Ectodermal cell (in vitro differentiated cells): Measurements from ENCODE around the gene TRMT44.

ENCODE experiments used
- H3K27ac ChIP-seq: 2 replicates; pipeline ENCODE4 v1.7.0; 2013; ENCODE audit warnings: mild to moderate bottlenecking, low read depth, low read length; ENCODE audit not compliant: insufficient read depth, poor library complexity, severe bottlenecking
- H3K27me3 ChIP-seq: 2 replicates; pipeline ENCODE4 v1.7.0; 2013; ENCODE audit warnings: mild to moderate bottlenecking, low read length; ENCODE audit not compliant: insufficient read depth, control insufficient read depth, poor library complexity, severe bottlenecking
- H3K36me3 ChIP-seq: one replicate; pipeline ENCODE4 v1.7.0; 2013; ENCODE audit warnings: low read length; ENCODE audit not compliant: control insufficient read depth, insufficient read depth
- H3K4me1 ChIP-seq: one replicate; pipeline ENCODE4 v1.7.0; 2013; ENCODE audit warnings: low read length; ENCODE audit not compliant: control insufficient read depth, insufficient read depth
- H3K4me3 ChIP-seq: 2 replicates; pipeline ENCODE4 v1.7.0; 2013; ENCODE audit warnings: low read depth, low read length, control low read depth; ENCODE audit not compliant: insufficient read depth
- H3K9me3 ChIP-seq: 2 replicates; pipeline ENCODE4 v1.7.0; 2013; ENCODE audit warnings: mild to moderate bottlenecking, low read length, moderate library complexity; ENCODE audit not compliant: control insufficient read depth
- WGBS, 2 experiments: methylation state at CpG; one replicate each; pipeline ENCODE4 v1.1.7; 2013; ENCODE audit warnings: missing lambda C conversion rate in 2 of 2; 5-methylcytosine and 5-hydroxymethylcytosine counted together

TRMT44 gene

DNA sequence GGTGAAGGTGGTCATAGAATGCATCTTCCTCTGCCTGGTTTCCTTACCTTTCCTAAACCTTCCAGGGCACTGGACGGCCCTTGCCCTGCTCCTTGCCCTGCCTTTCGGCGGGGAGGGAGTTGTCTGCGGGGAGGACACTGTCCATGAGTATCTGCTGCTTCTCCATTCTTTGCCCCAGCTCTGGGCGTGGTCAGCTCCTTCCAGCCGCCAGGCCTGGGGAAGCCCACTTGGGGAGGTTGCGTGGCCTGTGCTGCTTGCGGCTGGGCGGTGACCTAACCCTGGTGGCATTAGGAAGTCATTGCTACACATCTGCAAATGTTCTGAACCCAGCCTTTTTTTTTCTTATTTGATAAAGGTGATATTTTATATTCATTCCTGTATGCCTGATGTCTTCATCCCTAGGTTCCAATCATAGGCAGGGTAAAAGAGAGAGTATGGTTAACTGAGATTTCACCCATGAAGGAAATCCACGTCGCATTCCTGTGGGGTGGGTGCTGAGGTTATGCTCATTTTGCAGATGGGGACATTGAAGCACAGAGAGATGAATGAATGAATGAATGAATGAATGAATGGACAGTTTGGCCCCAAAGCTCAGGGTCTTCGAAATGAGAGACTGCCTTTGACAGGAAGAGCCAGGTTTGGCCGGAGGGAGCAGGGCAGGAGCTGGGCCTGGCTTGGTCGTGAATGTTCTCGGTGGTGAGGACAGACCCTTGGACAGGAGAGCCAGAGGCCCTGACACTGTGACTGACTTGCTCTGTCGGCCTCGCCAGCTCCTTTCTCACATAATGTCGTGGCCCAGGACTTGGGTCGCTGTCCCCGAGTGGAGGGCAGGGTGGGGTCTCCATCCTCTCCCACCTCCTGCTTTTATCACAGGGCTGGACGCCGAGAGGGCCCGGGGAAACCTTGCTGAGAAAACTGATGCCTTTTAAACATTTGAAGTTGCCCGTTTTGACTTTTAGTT, 81.9 kb downstream of the TRMT44 start:
- Histone ChIP-seq H3K36me3 (no peaks in the 10 kb centered on the region), H3K27me3 (no peaks in the 10 kb centered on the region), H3K4me1 (no peaks in the 10 kb centered on the region), H3K27ac (no peak overlapping the region), H3K4me3 (no peak overlapping the region), H3K9me3 (no peaks in the 10 kb centered on the region)
- 90 to 92% methylated on average over 24 of the region's 24 CpGs for WGBS, 2 experiments

DNA sequence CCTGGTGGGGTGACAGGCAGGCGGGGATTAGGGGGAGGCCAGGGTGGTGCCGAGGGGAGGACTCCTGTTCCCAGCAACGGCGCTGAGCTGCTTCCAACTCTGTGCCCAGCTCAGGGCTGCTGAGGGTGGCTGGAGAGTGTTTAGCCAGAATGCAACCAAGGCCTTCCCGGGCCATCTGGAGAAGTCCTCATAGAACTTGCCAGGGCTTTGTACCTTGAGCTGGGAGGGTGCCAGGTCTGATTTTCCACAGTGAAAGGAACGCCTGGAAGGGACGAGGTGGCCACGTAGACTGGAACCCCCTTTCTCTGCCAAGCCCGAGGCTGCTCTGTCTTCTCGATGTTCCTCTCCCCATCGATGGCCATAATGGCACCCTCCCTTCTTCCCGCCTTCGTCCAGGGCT, 82.6 kb downstream of the TRMT44 start:
- H3K4me3 ChIP-seq: no peak overlapping the region
- 87 to 88% methylated on average over 13 of the region's 13 CpGs for WGBS, 2 experiments
- H3K9me3 ChIP-seq: no peaks in the 10 kb centered on the region
- H3K27ac ChIP-seq: no peak overlapping the region
- no peaks in the 10 kb centered on the region for H3K36me3 ChIP-seq
- no peaks in the 10 kb centered on the region for H3K27me3 ChIP-seq
- no peaks in the 10 kb centered on the region for H3K4me1 ChIP-seq

DNA sequence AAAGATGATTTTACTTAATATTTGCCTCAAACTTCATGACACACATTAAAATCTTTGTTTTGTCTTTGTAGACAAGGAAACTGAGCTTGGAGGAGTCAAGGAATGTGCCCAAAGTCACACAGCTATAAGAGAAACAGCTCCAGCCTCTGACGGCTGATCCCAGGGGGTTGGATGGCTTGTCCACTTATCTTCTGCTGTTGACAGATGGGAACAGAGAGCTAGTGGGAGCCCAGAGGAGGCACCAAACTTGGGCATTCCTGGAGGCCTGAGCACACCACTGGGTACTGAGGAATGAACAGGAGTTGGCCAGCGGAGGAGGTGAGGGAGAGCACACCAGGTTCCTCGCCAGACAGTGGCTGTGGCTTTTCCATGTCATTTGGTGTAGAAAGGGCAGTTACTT, 83.2 kb downstream of the TRMT44 start:
- H3K4me1 ChIP-seq: no peaks in the 10 kb centered on the region
- no peak overlapping the region for H3K4me3 ChIP-seq
- H3K36me3 ChIP-seq: no peaks in the 10 kb centered on the region
- no peaks in the 10 kb centered on the region for H3K27me3 ChIP-seq
- H3K9me3 ChIP-seq: no peaks in the 10 kb centered on the region
- 91 to 96% methylated on average over 3 of the region's 3 CpGs for WGBS, 2 experiments
- no peak overlapping the region for H3K27ac ChIP-seq

DNA sequence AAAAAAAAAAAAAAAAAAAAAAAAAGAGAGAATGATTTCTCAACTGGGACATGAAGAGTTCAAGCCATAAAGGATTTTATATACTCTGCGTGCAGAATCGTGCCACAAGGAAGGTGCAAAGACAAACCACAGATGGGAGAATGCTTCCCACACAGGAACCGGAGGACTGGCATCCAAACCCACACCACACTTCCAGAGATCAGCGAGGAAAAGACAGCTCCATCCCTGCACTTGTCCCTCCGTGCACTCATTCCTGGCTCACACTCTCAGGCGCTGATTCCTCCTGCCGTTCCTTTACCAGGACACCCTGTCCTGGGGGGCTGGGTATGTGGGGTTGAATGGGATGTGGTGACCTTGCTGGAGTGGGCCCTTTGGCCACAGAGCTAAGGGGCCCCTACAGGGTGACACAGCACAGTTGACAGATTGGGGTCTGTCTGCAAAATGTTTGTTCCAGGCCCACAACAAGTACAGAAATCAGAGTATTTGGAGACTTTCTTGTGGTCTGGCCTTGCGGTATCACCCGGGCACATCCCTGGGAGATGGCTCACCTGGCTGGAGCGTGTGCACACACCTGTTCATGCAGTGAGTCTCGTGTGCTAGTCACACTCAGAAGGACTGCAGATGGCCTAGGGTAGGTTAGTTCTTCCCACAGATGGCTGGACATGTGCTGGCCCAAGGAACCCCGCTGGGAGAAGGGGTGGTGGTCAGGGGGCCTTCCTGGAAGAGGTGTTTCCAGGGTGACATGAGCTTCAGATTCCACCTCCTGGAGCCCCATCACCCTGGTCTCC, 84.2 kb downstream of the TRMT44 start:
- no peak overlapping the region for H3K4me3 ChIP-seq
- H3K27me3 ChIP-seq: no peaks in the 10 kb centered on the region
- H3K27ac ChIP-seq: no peak overlapping the region
- H3K36me3 ChIP-seq: no peaks in the 10 kb centered on the region
- H3K9me3 ChIP-seq: no peaks in the 10 kb centered on the region
- 89 to 93% methylated on average over 12 of the region's 12 CpGs for WGBS, 2 experiments
- H3K4me1 ChIP-seq: no peaks in the 10 kb centered on the region

DNA sequence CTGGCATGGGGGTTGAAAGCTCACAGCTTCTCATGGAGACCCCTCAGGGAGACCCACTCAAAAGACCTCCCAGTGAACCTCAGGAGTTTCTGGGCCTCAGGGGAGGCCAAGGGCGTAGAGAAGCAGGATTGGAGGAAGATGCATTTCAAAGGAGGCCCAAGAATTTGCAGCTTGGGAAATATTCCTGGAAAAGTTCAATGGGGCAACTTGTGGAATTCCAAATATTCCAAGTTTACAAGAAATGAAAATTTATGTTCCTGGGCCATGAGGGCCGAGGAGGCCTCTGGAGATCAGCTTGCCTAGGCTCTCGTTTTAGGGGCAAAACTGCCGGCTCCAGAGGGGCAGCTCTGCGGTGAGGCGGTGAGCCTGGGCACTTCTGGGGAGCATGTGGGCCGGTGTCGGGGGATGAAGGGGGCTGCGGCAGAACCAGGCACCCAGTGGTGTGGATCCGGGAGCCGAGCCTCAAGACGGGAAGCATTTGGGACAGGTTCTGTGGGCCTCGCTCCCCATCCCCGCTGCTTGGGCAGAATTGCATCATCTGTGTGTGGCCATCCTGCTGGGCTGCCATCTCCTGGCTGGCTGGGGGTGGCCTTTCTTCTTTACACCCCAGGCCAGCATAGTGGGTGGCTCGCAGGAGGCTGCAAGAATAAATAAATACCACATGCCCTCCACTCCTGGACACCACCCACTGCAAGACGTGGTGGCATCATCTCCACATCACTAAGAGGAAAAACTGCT, 85.0 kb downstream of the TRMT44 start:
- Histone ChIP-seq H3K27ac (no peak overlapping the region), H3K36me3 (no peaks in the 10 kb centered on the region), H3K9me3 (no peaks in the 10 kb centered on the region), H3K4me1 (no peaks in the 10 kb centered on the region), H3K4me3 (no peak overlapping the region), H3K27me3 (no peaks in the 10 kb centered on the region)
- WGBS, 2 experiments: 90 to 91% methylated on average over 16 of the region's 16 CpGs
